Activated CD4-positive, alpha-beta T cell treated with anti-CD3 and anti-CD28 coated beads, Interleukin-10, Interleukin-2, amounts not matched to agents 100 ng/mL and 50 ng/mL, durations not matched to agents 16 hours and 8 hours (primary cell): ENCODE measurements around the gene ADGRL2.

Experiments used
- DNase-seq: peaks from one replicate; pipeline ENCODE4 v3.0.0-alpha.2; 2020

The ADGRL2 gene

DNA sequence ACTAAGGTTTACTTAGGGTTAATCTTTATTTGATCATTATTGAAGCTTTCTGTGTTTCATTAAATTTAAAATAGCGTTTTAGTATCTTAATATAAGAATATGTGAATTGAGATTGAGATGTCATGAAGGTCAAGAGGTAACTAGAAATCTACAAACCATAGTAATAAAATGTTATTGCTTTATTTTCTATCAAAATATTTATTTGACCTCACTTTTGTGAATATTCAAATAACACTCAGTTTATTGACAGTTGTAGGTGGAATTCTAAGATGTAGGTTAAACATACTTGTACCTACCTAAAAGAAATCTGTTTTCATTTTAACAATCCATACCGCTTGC lies 5.7 kb downstream of the ADGRL2 start:
- no peak for DNase-seq

DNA sequence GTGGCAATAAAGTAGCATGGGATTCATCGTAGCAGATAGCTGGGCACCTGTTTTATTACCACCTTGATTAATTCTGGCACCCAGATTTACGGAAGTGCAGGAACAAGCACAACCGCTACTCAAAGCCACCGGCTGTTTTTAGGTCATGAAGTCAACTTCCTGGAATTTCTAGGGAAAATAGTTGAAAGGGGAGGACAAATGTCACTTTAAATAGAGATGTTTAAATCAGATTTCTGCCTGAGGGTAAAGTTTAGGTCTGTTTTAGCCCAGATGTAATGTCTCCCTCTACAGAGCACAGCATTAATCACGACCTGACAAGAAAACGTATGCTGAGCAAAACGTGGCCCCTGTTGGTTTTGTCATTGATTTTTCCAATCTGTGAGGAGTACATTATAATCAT lies 8.0 kb downstream of the ADGRL2 start:
- DNase-seq = no peak

DNA sequence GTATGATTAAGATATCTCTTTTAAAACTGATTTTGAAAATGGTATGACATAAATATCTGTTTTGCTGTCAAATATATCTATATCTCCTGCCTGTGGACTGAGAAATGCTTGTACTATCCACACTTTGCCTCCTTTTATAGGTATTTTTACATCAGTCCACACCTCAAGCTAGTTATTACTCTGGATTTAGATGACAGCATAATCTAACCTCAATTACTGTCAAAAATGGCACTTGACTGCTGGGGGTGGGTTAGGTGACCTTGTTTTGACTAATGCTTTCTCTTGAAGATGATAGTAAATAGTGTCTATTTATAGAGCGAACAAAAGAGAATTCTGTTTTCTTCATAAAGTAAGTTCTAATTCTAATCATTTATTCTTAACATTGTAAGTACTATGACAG lies 9.1 kb downstream of the ADGRL2 start:
- DNase-seq = no peak

DNA sequence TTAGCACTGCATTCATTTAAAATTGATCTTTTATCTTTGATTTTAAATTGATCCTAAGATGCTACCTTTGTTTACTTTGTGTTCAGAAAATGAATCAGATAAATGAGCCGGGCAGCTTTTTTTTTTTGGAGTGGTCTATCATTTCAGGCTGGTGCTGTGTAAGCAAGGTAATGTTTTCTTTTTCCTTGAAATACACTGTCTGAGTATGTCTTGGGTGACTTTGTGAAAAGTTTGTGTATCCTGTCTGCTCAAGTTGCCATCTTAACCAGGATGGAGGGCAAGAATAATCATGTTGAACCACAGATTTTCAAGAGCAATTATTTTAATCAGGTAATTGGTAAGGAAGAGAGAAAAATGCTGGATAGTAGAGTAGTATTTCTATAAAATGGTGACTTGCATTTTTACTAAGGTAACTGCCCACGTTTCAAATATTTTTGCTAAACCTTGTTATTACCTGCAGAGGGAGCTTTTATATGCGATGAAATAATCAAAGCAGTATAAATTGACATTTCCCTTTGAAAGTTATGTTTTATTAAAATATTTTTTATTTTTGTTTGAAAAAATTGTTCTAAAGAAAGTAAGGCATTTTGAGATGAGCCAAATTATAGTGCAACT lies 11.1 kb downstream of the ADGRL2 start:
- no peak for DNase-seq

DNA sequence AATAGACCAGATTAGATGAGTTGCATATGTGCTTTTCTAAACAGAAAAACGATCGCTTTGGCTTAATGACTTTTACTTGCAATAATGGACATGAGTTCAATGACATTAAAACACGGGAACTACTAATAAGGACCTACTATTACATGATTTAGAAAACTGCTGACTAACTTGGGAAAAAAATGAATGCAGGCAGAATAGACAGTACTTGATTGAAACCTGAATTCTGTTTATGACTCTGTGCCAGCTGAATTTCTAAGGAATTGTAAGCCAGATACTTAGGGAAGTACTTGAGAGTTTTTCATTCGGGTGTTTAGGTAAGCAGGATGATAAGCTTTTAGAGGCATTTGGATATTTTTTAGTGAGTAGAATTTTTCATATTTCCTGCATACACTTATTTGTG lies 12.0 kb downstream of the ADGRL2 start:
- no peak for DNase-seq

DNA sequence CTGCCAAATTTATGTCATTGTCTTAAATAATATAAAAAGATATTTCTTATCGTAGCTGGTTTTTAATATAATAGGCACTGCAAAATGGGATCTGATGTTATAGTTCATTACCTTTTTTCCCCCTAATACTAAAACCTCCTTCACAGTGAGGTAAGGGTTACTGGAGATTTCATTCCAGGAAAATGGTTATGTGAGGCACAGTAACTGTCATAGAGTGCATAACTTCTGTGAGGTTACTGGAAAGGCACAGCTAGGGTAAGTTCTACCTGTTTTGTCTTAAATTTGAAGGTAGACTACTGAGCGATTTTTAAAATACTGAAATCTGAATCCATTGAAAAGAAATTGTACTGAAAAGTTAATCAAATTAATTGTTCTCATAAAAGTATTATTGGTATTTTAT lies 13.0 kb downstream of the ADGRL2 start:
- no peak for DNase-seq

DNA sequence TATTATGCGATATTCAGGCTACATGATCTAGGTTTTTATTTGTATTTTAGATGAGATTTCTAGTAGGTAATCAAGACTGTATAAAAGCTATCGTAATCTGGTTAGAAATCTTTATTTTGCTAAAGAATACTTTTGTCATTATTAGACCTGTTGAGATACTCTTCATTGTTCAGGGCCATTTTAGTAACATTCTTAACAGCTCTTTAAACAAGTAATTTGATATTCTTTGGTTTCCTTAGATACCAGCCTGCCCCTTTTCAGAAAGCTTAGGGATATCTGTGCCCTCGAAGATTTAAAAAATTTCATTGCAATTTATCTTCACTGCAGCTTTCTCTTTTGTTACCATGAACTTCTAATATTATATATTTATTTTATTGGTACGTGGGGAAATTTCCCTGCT lies 18.9 kb downstream of the ADGRL2 start:
- no peak for DNase-seq

DNA sequence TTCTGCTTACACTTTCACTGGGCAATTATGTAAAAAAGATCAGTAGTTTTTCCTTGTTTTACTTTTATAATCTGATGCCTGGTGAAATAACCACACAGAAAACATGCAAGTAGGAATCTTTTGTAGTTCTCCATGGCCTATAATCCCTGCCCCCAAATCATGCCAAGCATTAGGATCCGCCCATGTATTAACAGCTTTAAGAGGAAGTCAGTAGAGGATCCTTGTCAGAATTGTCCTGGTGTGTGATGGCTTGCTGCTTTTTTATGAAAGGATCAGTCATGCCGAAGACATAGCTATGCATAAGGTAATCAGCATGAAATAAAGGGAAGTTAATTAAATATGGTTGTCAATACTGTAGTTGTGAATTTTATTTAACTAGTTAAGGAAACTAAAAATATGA lies 20.0 kb downstream of the ADGRL2 start:
- no peak for DNase-seq

DNA sequence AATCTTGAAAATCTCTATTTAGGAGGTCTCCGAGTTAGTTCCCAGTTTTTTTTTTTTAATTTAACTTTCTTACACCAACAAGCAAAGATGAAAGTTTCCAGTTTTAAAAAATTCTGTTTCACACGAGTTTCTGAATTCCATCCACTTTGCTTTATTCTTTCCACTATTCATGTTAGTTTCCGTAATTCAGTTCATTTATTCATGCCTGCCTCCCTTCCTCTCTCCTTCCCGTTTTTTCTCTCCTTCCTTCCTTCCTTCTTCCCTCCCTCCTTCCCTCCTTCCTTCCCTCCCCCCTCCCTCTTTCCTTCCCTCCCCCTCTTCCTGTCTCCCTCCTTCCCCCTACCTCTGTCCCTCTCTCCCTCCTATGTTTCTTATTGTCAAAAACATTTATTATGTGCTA lies 22.3 kb downstream of the ADGRL2 start:
- no peak for DNase-seq

DNA sequence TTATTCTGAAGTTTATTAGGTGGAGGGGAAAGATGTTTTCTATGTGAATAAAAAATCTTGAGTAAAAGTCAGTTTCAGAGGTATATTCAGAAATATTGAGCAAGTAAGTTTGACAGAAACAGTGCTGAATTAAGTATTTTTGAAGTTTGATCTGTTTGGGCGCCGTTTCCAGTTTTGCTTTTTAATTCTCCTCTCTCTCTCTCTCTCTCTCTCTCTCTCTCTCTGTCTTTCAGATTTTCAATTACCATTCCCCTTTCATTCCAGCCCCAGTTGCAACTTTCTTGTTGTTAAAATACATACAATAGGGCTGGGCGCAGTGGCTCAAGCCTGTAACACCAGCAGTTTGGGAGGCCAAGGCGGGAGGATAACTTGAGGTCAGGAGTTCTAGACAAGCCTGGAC lies 24.0 kb downstream of the ADGRL2 start:
- no peak for DNase-seq

DNA sequence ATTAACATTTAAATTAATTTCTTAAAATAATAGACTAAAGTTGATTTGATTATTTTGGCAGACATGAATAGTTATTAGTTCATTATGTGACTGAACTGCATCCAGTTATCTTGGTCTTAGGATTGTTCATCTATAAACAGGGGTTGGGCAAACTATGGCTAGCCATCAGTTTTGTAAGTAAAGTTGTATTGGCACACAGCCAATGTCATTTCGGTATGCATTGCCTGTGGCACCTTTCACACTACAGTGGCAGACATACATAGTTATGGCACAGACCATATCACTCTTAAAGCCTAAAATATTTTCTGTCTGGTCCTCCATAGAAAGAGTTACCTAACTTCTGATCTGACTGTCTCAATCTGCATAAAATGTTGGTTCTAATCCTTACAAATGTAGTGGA lies 27.2 kb downstream of the ADGRL2 start:
- DNase-seq = no peak

DNA sequence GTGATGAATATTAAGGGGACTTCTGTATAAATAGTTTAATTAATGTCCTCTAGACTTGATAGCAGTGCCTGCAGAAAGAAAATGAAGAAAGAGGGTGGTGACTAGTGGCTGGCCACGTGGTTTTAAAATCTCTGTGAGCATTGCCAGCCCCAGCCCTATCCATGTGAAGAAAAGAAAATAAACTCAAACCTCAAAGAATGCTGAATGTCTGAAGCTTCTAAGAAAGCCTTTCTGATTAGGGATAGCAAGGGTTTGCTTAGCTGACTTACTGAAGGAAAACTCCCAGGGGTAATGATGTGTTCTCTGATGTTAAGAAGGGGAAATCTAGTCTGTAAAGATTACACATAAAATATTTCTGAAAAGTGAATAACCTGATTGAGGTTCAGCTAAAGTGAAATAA lies 31.8 kb downstream of the ADGRL2 start:
- no peak for DNase-seq

DNA sequence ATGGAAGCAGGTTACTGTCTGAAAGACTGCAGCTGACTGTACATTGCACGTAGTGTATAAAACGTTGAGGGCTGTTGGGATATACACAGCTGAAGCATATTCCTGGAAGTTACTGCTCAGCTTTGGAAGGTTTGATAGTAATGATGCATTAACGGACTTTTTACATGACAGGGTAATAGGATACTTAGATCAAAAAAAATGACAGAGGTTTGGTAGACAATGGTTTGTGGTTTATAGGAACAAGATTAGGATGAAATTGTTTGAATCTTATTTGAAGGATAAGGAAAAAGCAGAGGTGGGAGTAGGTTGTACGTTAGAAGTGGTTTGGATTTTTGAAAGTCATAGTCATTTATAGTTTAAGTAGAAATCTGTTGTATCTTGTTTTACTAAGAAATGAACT lies 33.0 kb downstream of the ADGRL2 start:
- DNase-seq = no peak

DNA sequence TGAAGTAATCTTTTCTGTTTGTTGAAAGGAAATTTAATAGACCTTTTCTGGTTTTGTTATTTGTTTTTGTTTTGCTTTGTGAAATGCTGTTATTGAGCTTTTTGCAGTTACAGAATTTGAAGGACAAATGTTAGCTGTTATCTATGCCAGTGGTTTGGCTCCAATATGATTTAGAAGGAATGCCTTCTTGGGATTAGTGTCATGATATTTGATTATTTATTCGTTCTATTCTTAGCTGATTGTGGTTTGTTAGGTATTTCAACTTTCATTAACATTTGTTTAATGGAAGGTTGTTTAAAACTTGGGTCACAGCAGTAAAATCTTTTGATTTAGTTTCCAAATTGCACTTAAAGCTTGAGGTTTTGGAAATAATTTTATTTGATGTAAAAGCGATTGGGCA lies 33.5 kb downstream of the ADGRL2 start:
- DNase-seq = no peak

DNA sequence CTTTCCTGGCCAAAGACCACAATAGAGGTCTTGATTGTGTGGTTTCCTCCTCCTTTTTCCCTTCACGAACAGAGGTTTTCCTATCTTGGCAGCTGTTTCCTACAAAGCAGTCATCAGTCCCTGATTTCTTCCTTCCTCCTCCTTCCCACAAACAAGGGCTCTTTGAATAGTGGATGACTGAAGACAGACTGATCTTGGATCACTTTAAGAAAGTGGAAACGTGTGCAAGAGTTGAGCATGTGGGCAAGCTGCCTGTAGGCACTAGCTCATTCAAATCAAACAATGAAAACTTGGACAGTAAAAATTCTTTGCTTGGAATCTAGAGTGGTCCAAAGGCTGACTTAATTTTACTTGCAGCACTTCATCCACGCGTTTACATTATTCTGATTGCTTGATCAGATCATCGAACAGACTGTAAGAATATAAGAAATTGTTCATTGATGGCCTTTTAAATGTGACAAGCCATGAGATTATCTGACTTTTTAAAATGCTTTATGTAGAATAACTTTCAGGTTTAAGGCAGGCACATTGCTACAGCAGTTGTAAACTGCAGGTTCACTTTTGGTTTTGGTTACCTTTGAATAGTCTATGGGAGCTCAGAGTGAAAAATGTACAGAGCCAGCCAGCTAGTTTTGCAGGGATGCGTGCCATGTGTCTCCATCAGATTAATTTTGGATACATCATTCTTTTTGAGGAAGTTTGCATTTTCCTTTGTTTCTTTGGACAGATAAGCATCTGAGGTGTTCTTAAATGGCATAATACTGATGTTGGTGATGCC lies 34.4 kb downstream of the ADGRL2 start:
- DNase-seq = no peak

DNA sequence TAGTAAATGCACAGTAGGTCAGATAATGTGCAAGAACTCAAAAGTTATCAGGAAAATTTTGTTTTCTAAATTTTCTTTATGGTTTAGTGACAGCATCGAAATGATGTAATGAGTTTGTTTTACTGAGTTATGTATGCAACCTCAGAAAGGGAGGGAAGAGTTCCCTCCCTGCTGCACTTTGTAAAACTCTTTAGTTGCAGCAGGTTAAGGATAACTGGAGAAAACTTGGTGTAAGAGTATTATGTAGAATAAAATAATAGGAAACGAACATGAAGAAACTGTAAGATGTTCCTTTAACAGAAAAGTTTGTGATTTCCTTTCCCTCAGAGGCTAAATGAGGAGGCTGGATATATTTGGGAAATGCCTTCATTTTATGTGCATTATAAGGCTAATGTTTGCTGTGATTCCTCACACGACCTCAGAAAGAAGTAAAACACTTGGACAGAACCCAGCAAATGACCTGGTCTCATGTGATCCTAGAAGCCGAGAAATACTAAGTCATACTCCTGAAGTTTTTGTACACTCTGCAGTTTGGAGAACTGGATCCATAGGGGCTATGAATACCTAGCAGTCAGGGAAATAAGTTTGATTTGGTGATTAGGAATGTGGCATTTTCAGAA lies 35.4 kb downstream of the ADGRL2 start:
- DNase-seq = no peak

DNA sequence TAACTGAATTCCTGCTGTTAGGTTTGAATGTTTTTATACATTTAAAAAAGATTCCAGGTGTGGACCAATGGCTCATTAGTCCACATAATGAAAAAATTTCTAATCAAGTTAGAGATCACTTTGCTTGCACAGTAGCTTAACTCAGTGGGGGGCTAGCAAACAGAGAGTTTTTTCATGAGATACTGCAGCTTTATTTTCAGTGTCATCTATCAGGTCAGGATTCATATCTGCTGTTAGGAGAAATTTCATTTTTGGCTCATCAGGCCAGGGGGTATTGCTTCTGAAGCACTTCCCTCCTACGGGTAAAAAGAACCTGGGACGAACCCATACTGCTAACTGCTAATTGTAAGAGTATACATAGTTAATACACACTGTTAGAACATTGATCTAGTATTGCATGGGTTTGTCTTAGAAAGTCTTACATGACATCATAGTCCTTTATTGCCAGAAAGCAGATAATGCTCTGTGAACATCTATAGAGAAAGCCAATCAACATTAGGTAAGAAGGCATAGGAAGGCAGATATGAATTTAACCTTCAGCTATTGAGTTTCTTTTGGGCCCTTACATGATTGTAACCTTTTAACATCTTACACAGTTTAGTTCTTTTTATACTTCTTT lies 38.0 kb downstream of the ADGRL2 start:
- no peak for DNase-seq

DNA sequence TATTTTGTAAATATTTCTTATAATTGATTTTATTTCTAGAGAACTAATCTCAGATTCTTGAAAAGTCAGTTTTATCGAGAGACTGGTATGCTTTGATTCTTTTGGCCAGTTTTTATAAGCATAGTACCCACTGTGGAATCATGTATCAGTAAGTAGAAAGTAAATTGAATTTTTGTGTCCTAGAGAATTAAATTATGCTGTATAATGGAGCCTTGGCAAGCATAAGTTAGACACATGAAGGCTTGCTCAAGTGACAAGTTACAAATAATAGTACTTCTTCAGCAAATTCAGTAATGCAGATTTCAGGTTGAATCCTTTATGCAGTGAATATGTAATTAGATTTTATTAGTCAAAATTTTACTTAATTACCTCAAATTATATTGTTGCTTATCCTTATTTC lies 40.1 kb downstream of the ADGRL2 start:
- DNase-seq = no peak

DNA sequence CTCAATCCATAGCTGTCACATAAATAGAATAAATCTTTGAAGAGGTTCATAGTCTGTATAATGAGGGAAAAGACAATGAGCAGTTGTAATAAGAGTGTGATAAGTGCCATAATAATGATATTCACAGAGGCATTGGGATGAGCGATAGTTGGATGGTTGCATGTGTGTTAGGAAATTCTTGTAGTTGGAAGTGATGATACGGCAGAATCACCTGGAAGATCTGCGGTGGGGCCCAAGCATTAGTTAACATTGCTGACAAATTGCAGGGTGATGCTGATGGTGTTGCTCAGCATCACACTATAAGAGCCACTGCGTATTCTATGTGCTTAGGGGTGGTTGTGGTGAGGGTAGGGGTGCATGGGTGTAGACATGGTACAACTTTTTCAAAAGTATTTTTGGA lies 41.1 kb downstream of the ADGRL2 start:
- no peak for DNase-seq

DNA sequence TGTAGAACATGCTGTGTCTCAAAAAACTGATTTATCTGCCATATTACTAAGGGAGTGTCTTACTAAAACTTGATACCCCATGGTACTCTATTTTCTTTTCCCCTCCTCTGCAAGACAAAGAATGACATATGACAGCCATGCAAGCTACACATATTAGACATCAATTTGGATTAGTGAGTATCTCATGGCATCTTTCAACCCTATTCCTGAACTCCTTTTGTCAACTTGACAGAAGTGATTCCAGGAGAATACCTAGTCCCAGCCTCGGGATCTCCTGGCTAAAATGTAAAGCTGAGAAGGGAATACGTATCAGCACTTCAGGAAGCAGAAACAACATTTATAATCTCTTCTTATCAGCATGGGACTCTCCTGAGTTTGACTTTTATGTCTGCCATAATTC lies 43.7 kb downstream of the ADGRL2 start:
- DNase-seq = no peak

DNA sequence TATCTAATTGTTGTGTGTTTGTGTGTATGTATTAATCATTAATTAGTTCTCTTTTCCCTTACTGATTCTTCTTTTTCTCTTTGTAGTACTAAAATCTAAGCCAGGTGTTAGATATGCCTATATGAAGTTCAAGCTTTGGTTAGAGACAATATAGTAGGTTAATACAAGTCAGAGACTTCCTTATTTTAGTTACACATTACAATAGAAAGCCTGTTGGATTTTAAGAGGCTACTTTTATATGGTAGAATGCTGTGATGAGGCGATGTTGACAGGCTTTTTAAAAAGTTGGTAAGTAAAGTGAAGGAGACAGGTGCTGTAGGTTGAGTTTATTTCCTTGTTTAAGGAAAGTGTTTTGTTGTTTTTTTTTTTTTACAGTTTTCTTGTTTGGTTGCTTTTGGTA lies 45.9 kb downstream of the ADGRL2 start:
- no peak for DNase-seq

DNA sequence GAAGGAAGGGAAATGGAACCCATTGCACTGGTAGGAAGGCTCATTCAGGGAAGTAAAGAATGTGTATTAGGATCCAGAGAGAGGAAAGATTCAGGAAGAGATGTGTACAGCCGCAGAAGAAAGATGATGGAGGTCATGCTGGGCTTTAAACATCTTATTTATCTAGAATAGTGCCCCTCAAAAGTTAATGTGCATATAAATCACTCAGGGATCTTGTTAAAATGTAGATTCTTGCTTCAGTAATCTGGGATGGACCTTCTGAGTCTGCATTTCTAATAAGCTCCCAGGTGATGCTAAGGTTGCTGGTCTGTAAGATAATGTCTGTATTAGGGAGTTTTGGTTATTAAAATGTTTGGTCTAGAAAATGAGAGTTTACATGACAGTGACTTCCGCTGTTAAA lies 46.3 kb downstream of the ADGRL2 start:
- DNase-seq = no peak

DNA sequence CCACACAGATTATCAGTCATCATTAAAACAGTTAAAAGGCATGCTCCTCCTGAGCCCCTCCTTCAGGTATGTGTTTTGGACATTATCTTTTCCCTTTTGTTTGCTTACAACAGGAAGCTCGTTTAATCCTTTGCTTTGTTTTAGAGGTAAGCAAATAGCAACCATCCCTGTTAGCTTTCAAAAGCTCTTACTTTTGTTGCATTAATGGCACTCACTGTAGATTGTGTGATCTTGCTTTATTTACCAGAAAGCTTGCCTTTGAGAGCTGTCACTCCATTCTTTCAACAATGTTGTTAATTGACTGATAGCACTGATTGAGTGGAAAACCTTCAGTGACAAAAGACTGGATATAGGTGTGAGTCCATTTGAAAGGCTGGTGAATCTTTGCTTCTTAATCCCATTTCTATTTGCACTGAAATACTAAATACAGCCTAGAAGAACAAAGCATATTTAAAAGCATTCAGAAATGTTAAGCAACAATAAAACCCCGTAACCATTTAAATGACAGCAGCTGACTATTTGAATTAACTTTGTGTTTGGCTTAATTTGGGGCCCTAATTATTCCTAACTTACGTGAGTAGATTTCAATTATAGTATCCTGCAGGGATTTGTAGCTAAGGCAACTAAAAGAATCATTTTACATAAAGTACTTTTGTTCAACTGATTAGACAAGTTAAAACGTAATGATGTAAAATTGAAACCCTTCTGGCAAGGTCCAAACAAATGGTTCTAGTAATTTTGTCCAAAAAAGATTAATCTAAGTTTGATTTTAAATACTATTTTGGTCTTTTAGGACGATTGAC lies 48.3 kb downstream of the ADGRL2 start:
- no peak for DNase-seq
